Nephron progenitor cell (in vitro differentiated cells): ENCODE results near the gene TNK1.
A peak's percentile ranks its signal among the peaks of the same experiment; 100 is the strongest.

Source experiments
- DNase-seq: peaks from one replicate; pipeline ENCODE4 v3.0.0; 2021
- H3K27ac Mint-ChIP-seq: 2 replicates; pipeline ENCODE4 v1.8.0; 2021; ENCODE audit warnings: mild to moderate bottlenecking, moderate library complexity, mixed read lengths
- H3K27me3 Mint-ChIP-seq: 2 replicates; pipeline ENCODE4 v1.8.0; 2021; ENCODE audit warnings: mild to moderate bottlenecking, low read depth, mixed read lengths; ENCODE audit not compliant: poor library complexity
- H3K36me3 Mint-ChIP-seq: 2 replicates; pipeline ENCODE4 v1.8.0; 2021; ENCODE audit warnings: low read depth, mixed read lengths
- H3K4me1 Mint-ChIP-seq: 2 replicates; pipeline ENCODE4 v1.8.0; 2021; ENCODE audit warnings: mixed read lengths
- H3K4me3 Mint-ChIP-seq: 2 replicates; pipeline ENCODE4 v1.8.0; 2021; ENCODE audit warnings: mild to moderate bottlenecking, moderate library complexity, mixed read lengths
- H3K9me3 Mint-ChIP-seq: 2 replicates; pipeline ENCODE4 v1.8.0; 2021; ENCODE audit warnings: mild to moderate bottlenecking, moderate library complexity, mixed read lengths
- CTCF ChIP-seq: fragments of 200-600 bp; sonication (generic); IDR thresholded peaks from 2 replicates; pipeline ENCODE4 v1.5.0; 2021; ENCODE audit warnings: antibody characterized with exemption

TNK1 gene

DNA sequence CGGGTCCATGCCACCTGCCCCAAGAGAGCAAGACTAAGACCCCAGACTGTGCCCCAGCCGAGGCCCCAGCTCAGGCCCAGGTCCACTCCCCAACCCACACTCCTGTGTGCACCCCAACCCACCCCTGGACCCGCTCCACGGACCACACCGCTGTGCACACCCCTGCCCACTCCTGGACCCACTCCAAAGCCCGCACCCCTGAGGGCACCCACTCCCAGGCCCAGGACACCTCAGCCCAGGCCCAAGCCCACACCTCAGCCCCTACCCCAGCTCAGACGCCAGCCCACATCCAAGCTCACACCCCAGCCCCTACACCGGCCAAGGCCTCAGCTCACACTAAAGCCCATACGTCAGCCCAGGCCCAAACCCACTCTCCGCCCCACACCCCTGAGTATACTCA is 48.8 kb downstream of the TNK1 start:
- no peak for DNase-seq
- no peak overlapping the region for H3K4me3 Mint-ChIP-seq
- H3K4me1 Mint-ChIP-seq = no peaks in the 10 kb centered on the region
- no peak overlapping the region for H3K27ac Mint-ChIP-seq
- no peak for TF ChIP-seq CTCF
- no peaks in the 10 kb centered on the region for H3K36me3 Mint-ChIP-seq
- peaks cover 14% of the 10 kb centered on the region for H3K27me3 Mint-ChIP-seq
- no peaks in the 10 kb centered on the region for H3K9me3 Mint-ChIP-seq

GRCh38 chr17:7431231-7431630 is 50.3 kb downstream of the TNK1 start:
- Mint-ChIP-seq H3K27me3 (peaks cover 23% of the 10 kb centered on the region), H3K4me1 (peaks cover 7% of the 10 kb centered on the region), H3K27ac (no peak overlapping the region), H3K36me3 (no peaks in the 10 kb centered on the region), H3K4me3 (no peak overlapping the region), H3K9me3 (no peaks in the 10 kb centered on the region)
- TF ChIP-seq CTCF = no peak
- no peak for DNase-seq

DNA sequence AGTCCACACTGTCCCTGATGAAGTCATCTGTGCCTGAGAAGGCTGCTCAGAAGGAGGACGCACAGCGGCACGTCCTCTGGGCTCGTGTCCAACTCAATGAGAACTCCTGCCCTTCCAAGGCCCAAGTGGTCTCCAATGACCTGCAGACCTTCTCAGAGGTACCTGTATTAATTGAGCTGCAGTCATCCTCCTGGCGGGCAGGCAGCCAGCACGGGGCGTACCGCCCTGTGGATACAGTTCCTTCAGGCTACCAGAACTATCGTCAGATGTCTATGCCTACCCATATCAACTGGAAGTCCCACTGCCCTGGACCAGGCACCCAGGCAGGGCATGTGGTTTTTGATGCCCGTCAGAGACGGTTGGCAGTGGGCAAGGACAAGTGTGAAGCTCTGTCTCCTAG is 51.4 kb downstream of the TNK1 start:
- Mint-ChIP-seq H3K4me3 (no peak overlapping the region), H3K27me3 (peaks cover 34% of the 10 kb centered on the region), H3K9me3 (no peaks in the 10 kb centered on the region)

DNA sequence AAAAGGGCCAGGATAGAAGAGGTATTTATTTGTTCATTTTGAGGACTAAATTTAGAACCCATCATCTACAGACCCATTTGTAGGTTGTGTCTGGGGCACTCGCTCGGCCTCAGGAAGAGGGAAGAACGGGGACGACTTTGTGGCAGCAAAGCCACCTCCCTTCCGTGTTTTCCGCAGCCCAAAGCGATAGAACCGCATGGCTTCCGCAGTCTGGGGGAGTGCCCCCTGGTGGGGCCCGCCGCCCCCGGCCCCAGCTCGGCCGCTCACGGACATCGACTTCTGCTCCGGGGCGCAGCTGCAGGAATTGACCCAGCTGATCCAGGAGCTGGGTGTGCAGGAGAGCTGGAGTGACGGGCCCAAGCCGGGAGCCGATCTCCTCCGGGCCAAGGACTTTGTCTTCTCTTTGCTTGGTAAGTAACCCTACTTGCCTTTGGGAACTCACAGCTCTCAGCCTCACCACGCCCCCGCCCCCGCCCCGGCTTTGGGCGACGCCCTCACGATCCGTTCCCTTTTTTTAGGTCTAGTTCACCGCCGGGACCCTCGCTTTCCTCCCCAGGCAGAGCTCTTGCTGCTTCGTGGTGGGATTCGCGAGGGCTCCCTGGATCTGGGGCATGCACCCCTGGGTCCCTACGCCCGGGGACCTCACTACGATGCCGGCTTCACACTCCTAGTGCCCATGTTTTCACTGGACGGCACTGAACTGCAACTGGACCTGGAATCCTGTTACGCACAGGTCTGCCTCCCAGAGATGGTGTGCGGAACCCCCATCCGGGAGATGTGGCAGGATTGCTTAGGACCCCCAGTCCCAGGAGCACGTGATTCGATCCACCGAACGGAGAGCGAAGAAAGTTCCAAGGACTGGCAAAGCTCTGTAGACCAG is 55.0 kb downstream of the TNK1 start:
- DNase-seq = peak; percentile 55
- TF ChIP-seq CTCF = no peak
- Mint-ChIP-seq H3K9me3 (no peaks in the 10 kb centered on the region), H3K27ac (no peak overlapping the region), H3K27me3 (peaks cover 53% of the 10 kb centered on the region), H3K36me3 (no peaks in the 10 kb centered on the region), H3K4me3 (peak overlapping the region; percentile 86), H3K4me1 (peaks cover 39% of the 10 kb centered on the region)

More for the DNA sequence above, 51.4 kb downstream of the TNK1 start:
- TF ChIP-seq CTCF = no peak
- DNase-seq = no peak
- Mint-ChIP-seq H3K27ac (no peak overlapping the region), H3K4me1 (peaks cover 12% of the 10 kb centered on the region), H3K36me3 (no peaks in the 10 kb centered on the region)

- Mint-ChIP-seq H3K27ac (no peak overlapping the region), H3K9me3 (no peaks in the 10 kb centered on the region), H3K4me1 (peaks cover 48% of the 10 kb centered on the region), H3K36me3 (no peaks in the 10 kb centered on the region), H3K27me3 (peaks cover 54% of the 10 kb centered on the region), H3K4me3 (peak overlapping the region; percentile 86)
- peak; percentile 57 for TF ChIP-seq CTCF
- peak; percentile 85 for DNase-seq
These were observed 55.9 kb downstream of the TNK1 start for GRCh38 chr17:7436556-7437368.
